Mesenteric fat pad (tissue), 1 donor: Measurements from ENCODE around the gene PDLIM5. TPM values are rescaled to one million over a fixed set of nuclear protein-coding genes. Genes with fewer than 3 reads are reported as not detected.
"Not testable (repeated sequence)": the region's sequence is repeated elsewhere in the genome, so short reads cannot be mapped to it uniquely, and the experiment has no call there.

Source experiments
- DNase-seq: peaks from one replicate; pipeline ENCODE4 v3.0.0-alpha.2; 2020; ENCODE audit warnings: low spot score
- total RNA-seq: library from RNA; stranded (reverse); fragmentation: NEBNext Ultra II Directional; extraction: Animal tissue kit (Norgen Biotek cat#: 25700); gene quantifications from one replicate; pipeline ENCODE4 v1.2.1, GENCODE V29; 2021
- donor health status: DM: yes; HTN: yes; CAD: no.

The PDLIM5 gene
- total RNA-seq, 1 donor from 2014 or later = 125 TPM

- DNase-seq = no peak
These were observed 132.3 kb downstream of the PDLIM5 start for GRCh38 chr4:94583914-94584641.

GRCh38 chr4:94588896-94589693, 137.4 kb downstream of the PDLIM5 start:
- no peak for DNase-seq

GRCh38 chr4:94590493-94590892, 138.8 kb downstream of the PDLIM5 start:
- no peak for DNase-seq

- no peak for DNase-seq
These were observed 139.5 kb downstream of the PDLIM5 start for GRCh38 chr4:94591289-94591688.

GRCh38 chr4:94595013-94595412, 143.3 kb downstream of the PDLIM5 start:
- DNase-seq = no peak

GRCh38 chr4:94595880-94596483, 144.2 kb downstream of the PDLIM5 start:
- DNase-seq = no peak

GRCh38 chr4:94598758-94599157, 147.0 kb downstream of the PDLIM5 start:
- no peak for DNase-seq

GRCh38 chr4:94603170-94603747, 151.5 kb downstream of the PDLIM5 start:
- DNase-seq = no peak

GRCh38 chr4:94605241-94605805, 153.6 kb downstream of the PDLIM5 start:
- DNase-seq = no peak

GRCh38 chr4:94610145-94610544, 158.4 kb downstream of the PDLIM5 start:
- no peak for DNase-seq

- DNase-seq = no peak
These were observed 161.5 kb downstream of the PDLIM5 start for GRCh38 chr4:94613248-94613647.

GRCh38 chr4:94615451-94615850, 163.7 kb downstream of the PDLIM5 start:
- no peak for DNase-seq

- DNase-seq = no peak
These were observed 169.8 kb downstream of the PDLIM5 start for GRCh38 chr4:94621491-94622080.

- DNase-seq = no peak
These were observed 171.6 kb downstream of the PDLIM5 start for GRCh38 chr4:94623126-94623911.

GRCh38 chr4:94626942-94627341, 175.2 kb downstream of the PDLIM5 start:
- no peak for DNase-seq

GRCh38 chr4:94629058-94629457, 177.3 kb downstream of the PDLIM5 start:
- DNase-seq = not testable (repeated sequence)

GRCh38 chr4:94629837-94630236, 178.1 kb downstream of the PDLIM5 start:
- no peak for DNase-seq

GRCh38 chr4:94634271-94634670, 182.5 kb downstream of the PDLIM5 start:
- DNase-seq = no peak

GRCh38 chr4:94635177-94635576, 183.4 kb downstream of the PDLIM5 start:
- no peak for DNase-seq

GRCh38 chr4:94636004-94636403, 184.3 kb downstream of the PDLIM5 start:
- DNase-seq = no peak
